KMS-11 (cell line): ENCODE results near the gene WNT10A.

Experiments used
- H2AFZ ChIP-seq: fragments of 200-600 bp; sonication (generic); 2 replicates; pipeline ENCODE4 v1.6.1; 2016; ENCODE audit warnings: antibody characterized with exemption, mixed run types, low read depth
- H3K27ac ChIP-seq: fragments of 200-600 bp; sonication (generic); 2 replicates; pipeline ENCODE4 v1.6.1; 2016; ENCODE audit warnings: mild to moderate bottlenecking, mixed run types
- H3K27me3 ChIP-seq: fragments of 200-600 bp; sonication (generic); 2 replicates; pipeline ENCODE4 v1.6.1; 2017; ENCODE audit warnings: mild to moderate bottlenecking, low read depth, mixed run types, moderate library complexity; ENCODE audit not compliant: insufficient read depth
- H3K36me3 ChIP-seq: fragments of 200-600 bp; sonication (generic); 2 replicates; pipeline ENCODE4 v1.6.1; 2017; ENCODE audit warnings: mild to moderate bottlenecking, mixed run types; ENCODE audit not compliant: insufficient read depth
- H3K4me1 ChIP-seq: fragments of 200-600 bp; sonication (generic); 2 replicates; pipeline ENCODE4 v1.6.1; 2016; ENCODE audit warnings: mild to moderate bottlenecking, low read depth, mixed run types; ENCODE audit not compliant: poor library complexity, severe bottlenecking
- H3K4me2 ChIP-seq: fragments of 200-600 bp; sonication (generic); 2 replicates; pipeline ENCODE4 v1.7.0; 2016; ENCODE audit warnings: mild to moderate bottlenecking, mixed run types
- H3K4me3 ChIP-seq: fragments of 200-600 bp; sonication (generic); IDR thresholded peaks from 2 replicates; pipeline ENCODE4 v1.6.1; 2017; ENCODE audit warnings: low read depth, low read length, mixed read lengths; ENCODE audit not compliant: insufficient read depth
- H3K79me2 ChIP-seq: fragments of 200-600 bp; sonication (generic); 2 replicates; pipeline ENCODE4 v1.6.1; 2016; ENCODE audit warnings: low read depth, mixed run types; ENCODE audit not compliant: insufficient read depth
- H3K9ac ChIP-seq: fragments of 200-600 bp; sonication (generic); 2 replicates; pipeline ENCODE4 v1.6.1; 2016; ENCODE audit warnings: mild to moderate bottlenecking, mixed run types
- H4K20me1 ChIP-seq: fragments of 200-600 bp; sonication (generic); 2 replicates; pipeline ENCODE4 v1.6.1; 2016; ENCODE audit warnings: mild to moderate bottlenecking, mixed run types; ENCODE audit not compliant: insufficient read depth
- TF ChIP-seq, protein P1 (sequence below): fragments of 200-600 bp; sonication (generic); conservative IDR thresholded peaks from 2 replicates; pipeline ENCODE4 v1.6.1; 2017; ENCODE audit warnings: low read depth, mild to moderate bottlenecking, antibody characterized with exemption, low read length, moderate library complexity, mixed read lengths

Gene WNT10A

GRCh38 chr2:218910741-218911140 lies 30.1 kb downstream of the WNT10A start:
- H3K27ac ChIP-seq, result no peak overlapping the region
- peaks cover 3% of the 10 kb centered on the region for H3K4me1 ChIP-seq
- TF ChIP-seq, protein P1, sequence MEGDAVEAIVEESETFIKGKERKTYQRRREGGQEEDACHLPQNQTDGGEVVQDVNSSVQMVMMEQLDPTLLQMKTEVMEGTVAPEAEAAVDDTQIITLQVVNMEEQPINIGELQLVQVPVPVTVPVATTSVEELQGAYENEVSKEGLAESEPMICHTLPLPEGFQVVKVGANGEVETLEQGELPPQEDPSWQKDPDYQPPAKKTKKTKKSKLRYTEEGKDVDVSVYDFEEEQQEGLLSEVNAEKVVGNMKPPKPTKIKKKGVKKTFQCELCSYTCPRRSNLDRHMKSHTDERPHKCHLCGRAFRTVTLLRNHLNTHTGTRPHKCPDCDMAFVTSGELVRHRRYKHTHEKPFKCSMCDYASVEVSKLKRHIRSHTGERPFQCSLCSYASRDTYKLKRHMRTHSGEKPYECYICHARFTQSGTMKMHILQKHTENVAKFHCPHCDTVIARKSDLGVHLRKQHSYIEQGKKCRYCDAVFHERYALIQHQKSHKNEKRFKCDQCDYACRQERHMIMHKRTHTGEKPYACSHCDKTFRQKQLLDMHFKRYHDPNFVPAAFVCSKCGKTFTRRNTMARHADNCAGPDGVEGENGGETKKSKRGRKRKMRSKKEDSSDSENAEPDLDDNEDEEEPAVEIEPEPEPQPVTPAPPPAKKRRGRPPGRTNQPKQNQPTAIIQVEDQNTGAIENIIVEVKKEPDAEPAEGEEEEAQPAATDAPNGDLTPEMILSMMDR, result no peak
- H3K4me2 ChIP-seq, result no peak overlapping the region
- no peaks in the 10 kb centered on the region for H3K79me2 ChIP-seq
- H2AFZ ChIP-seq, result no peak overlapping the region
- no peaks in the 10 kb centered on the region for H3K36me3 ChIP-seq
- no peak overlapping the region for H3K4me3 ChIP-seq
- no peak overlapping the region for H3K9ac ChIP-seq
- no peaks in the 10 kb centered on the region for H4K20me1 ChIP-seq
- no peaks in the 10 kb centered on the region for H3K27me3 ChIP-seq

- Histone ChIP-seq H4K20me1 (no peaks in the 10 kb centered on the region), H3K36me3 (no peaks in the 10 kb centered on the region), H3K4me3 (no peak overlapping the region), H3K9ac (no peak overlapping the region), H2AFZ (no peak overlapping the region), H3K4me1 (no peaks in the 10 kb centered on the region), H3K27me3 (no peaks in the 10 kb centered on the region), H3K27ac (no peak overlapping the region), H3K4me2 (no peak overlapping the region), H3K79me2 (no peaks in the 10 kb centered on the region)
- TF ChIP-seq, protein P1, result no peak
These were observed 39.9 kb downstream of the WNT10A start for GRCh38 chr2:218920504-218920903.

DNA sequence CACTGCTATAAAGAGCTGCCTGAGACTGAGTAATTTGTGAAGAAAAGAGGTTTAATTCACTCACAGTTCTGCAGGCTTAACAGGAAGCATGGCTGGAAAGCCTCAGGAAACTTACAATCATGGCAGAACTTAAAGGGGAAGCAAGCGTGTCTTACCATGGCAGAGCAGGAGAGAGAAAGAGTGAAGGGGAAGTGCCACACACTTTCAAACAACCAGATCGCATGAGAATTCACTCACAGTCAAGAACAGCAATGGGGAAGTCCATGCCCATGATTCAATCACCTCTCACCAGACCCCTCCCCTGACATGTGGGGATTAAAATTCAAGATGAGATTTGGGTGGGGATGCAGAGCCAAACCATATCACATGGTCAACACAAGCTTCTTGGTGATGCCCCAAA lies 44.1 kb downstream of the WNT10A start:
- no peak overlapping the region for H3K27ac ChIP-seq
- TF ChIP-seq, protein P1, result no peak
- H3K79me2 ChIP-seq, result no peaks in the 10 kb centered on the region
- no peak overlapping the region for H3K9ac ChIP-seq
- no peaks in the 10 kb centered on the region for H3K4me1 ChIP-seq
- H3K27me3 ChIP-seq, result no peaks in the 10 kb centered on the region
- no peaks in the 10 kb centered on the region for H4K20me1 ChIP-seq
- H2AFZ ChIP-seq, result no peak overlapping the region
- no peaks in the 10 kb centered on the region for H3K36me3 ChIP-seq
- H3K4me3 ChIP-seq, result no peak overlapping the region
- no peak overlapping the region for H3K4me2 ChIP-seq

GRCh38 chr2:218925434-218925833 lies 44.8 kb downstream of the WNT10A start:
- no peak overlapping the region for H3K9ac ChIP-seq
- TF ChIP-seq, protein P1, result no peak

GRCh38 chr2:218927422-218927821 lies 46.8 kb downstream of the WNT10A start:
- H3K4me1 ChIP-seq, result no peaks in the 10 kb centered on the region
- H2AFZ ChIP-seq, result no peak overlapping the region
- no peaks in the 10 kb centered on the region for H3K27me3 ChIP-seq
- TF ChIP-seq, protein P1, result no peak
- no peak overlapping the region for H3K9ac ChIP-seq
- no peaks in the 10 kb centered on the region for H3K79me2 ChIP-seq
- no peak overlapping the region for H3K4me2 ChIP-seq
- H3K36me3 ChIP-seq, result no peaks in the 10 kb centered on the region
- no peak overlapping the region for H3K4me3 ChIP-seq
- H3K27ac ChIP-seq, result no peak overlapping the region
- no peaks in the 10 kb centered on the region for H4K20me1 ChIP-seq

More at GRCh38 chr2:218925434-218925833, 44.8 kb downstream of the WNT10A start:
- Histone ChIP-seq H3K4me1 (no peaks in the 10 kb centered on the region), H4K20me1 (no peaks in the 10 kb centered on the region), H2AFZ (no peak overlapping the region), H3K4me2 (no peak overlapping the region), H3K36me3 (no peaks in the 10 kb centered on the region), H3K4me3 (no peak overlapping the region), H3K27ac (no peak overlapping the region), H3K79me2 (no peaks in the 10 kb centered on the region), H3K27me3 (no peaks in the 10 kb centered on the region)
